ENCODE data around the gene LRP8. TPM values are rescaled to one million over a fixed set of nuclear protein-coding genes. Genes with fewer than 3 reads are reported as not detected.

The LRP8 gene
- 211 and 259 TPM in 2 replicates for polyA plus RNA-seq

GRCh38 chr1:53328009-53328461 lies at the start of gene LRP8:
Gene LRP8, minus strand, starts transcription at chr1:53328070. Its CDS starts 158 bp downstream, at chr1:53327912.

GRCh38 chr1:53238197-53239155 lies 89.4 kb downstream of the LRP8 start, which contains the start of gene MAGOH:
Gene MAGOH, minus strand, starts transcription at chr1:53238518. Its CDS starts 70 bp downstream, at chr1:53238448.

GRCh38 chr1:53220171-53220961 lies 107.5 kb downstream of the LRP8 start, which contains the start of gene CZIB:
Gene CZIB, minus strand, starts transcription at chr1:53220634. Its CDS starts 59 bp downstream, at chr1:53220575.

GRCh38 chr1:53196485-53197290 lies 131.2 kb downstream of the LRP8 start, which contains the start of gene CPT2:
Gene CPT2, plus strand, starts transcription at chr1:53196824. Its CDS starts 120 bp downstream, at chr1:53196944.

Other genes starting within 250 kb of the LRP8 start
- gene SLC1A7, start 185.4 kb downstream of the LRP8 start, polyA plus RNA-seq = not detected in 2 replicates
- 2.4 and 2.5 TPM in 2 replicates for gene CPT2, start 131.2 kb downstream of the LRP8 start, polyA plus RNA-seq
- gene CZIB, start 107.4 kb downstream of the LRP8 start, polyA plus RNA-seq = 50.9 and 54.5 TPM in 2 replicates
- 33.3 and 51.9 TPM in 2 replicates for gene MAGOH, start 89.6 kb downstream of the LRP8 start, polyA plus RNA-seq
- not detected in 2 replicates for gene DMRTB1, start 131.3 kb upstream of the LRP8 start, polyA plus RNA-seq